Amniotic epithelial cell (primary cell): ENCODE results near the gene CACNB3.
A peak's percentile ranks its signal among the peaks of the same experiment; 100 is the strongest.
"Not testable (repeated sequence)": the region's sequence is repeated elsewhere in the genome, so short reads cannot be mapped to it uniquely, and the experiment has no call there.

Source experiments
- DNase-seq: peaks from one replicate; pipeline ENCODE4 v3.0.0-alpha.2; 2010; ENCODE audit warnings: low read depth

The CACNB3 gene

DNA sequence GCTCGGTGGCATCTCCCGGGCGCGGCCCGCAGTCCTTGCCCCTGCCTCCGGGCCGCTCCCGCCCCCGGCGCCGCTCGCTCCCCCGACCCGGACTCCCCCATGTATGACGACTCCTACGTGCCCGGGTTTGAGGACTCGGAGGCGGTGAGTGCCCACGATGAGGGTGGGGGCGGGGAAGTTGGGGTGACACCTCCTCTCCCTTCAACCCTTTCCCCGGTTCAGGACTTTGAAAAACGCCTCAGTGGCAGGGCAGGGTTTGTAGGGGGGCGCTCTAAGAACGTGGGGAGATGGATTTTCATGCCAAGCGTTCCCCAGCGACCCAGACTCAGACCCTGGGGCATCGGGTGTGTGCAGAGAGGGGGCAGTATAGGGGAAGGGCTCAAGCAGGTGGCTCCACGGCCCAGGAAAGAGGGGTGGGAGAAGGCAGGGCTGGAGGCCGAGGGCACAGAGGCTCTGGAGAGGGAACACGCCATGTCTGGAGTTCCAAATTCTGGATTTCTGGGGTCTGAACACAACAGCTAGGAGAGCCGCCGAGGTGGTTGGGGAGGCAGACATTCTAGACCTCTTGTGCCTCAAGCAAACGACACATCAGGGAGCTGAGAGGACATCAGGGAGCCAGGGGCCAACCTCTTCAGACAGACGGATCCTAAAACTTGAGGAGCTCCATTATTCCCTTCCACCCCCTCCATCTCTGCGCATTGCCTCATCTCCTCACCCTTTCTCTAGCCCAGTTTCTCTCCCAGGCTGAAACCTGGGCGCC, 715 bp downstream of the CACNB3 start:
- peak; percentile 27 for DNase-seq

GRCh38 chr12:48819986-48820725, 1.9 kb downstream of the CACNB3 start:
- no peak for DNase-seq

GRCh38 chr12:48822139-48822538, 3.8 kb downstream of the CACNB3 start:
- DNase-seq = no peak

DNA sequence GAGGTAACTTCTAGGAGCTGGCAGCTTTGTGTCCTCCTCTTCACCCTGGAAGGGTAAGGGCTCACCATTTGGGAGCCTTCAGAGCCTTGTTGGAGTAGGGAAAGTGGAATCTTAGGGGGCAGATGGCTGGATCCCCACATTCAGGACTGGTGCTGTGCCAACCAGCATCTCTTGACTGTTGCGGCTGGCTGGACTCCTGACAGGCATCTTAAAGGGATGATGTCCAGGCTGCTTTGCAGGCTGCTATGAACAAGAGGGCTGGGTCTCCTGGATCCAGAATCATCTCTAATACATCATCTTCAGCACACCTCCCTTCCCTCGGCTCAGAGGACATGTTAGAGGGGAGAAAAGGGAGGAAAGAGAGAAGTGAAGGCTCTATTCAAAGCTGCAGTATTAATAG, 4.4 kb downstream of the CACNB3 start:
- no peak for DNase-seq

- no peak for DNase-seq
Observed at GRCh38 chr12:48823281-48823680, 5.0 kb downstream of the CACNB3 start.

GRCh38 chr12:48824112-48824511, 5.8 kb downstream of the CACNB3 start:
- DNase-seq = no peak

GRCh38 chr12:48824905-48825304, 6.6 kb downstream of the CACNB3 start:
- DNase-seq = no peak

DNA sequence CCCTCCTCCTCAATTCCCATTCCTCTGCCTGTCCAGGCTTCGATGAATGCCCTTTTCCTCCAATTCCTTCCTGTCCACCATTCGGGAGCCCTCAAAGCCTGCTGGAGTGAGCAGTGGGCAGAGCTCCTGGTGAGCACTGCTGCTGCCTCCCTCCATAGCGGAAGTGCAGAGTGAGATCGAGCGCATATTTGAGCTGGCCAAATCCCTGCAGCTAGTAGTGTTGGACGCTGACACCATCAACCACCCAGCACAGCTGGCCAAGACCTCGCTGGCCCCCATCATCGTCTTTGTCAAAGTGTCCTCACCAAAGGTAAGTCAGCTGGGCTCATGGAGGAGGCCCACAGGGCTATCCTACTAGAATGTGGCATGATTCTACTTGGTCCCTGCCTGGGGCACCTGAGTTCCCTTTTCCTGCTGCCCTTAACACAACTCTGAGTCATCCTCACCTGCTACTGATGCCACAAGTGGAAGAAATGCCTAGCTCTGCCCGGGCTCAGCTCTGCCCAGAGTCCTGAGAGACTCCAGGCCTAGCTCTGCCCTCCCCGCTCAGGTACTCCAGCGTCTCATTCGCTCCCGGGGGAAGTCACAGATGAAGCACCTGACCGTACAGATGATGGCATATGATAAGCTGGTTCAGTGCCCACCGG, 8.0 kb downstream of the CACNB3 start:
- DNase-seq = no peak

- DNase-seq = no peak
Observed at GRCh38 chr12:48827026-48827425, 8.7 kb downstream of the CACNB3 start.

DNA sequence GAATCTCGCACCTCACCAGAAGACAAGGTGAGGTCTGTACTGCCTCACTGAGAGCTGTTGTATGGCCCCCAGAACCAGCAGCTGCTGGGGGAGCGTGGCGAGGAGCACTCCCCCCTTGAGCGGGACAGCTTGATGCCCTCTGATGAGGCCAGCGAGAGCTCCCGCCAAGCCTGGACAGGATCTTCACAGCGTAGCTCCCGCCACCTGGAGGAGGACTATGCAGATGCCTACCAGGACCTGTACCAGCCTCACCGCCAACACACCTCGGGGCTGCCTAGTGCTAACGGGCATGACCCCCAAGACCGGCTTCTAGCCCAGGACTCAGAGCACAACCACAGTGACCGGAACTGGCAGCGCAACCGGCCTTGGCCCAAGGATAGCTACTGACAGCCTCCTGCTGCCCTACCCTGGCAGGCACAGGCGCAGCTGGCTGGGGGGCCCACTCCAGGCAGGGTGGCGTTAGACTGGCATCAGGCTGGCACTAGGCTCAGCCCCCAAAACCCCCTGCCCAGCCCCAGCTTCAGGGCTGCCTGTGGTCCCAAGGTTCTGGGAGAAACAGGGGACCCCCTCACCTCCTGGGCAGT, 9.3 kb downstream of the CACNB3 start:
- DNase-seq = no peak

GRCh38 chr12:48828293-48828692, 10.0 kb downstream of the CACNB3 start:
- no peak for DNase-seq

DNA sequence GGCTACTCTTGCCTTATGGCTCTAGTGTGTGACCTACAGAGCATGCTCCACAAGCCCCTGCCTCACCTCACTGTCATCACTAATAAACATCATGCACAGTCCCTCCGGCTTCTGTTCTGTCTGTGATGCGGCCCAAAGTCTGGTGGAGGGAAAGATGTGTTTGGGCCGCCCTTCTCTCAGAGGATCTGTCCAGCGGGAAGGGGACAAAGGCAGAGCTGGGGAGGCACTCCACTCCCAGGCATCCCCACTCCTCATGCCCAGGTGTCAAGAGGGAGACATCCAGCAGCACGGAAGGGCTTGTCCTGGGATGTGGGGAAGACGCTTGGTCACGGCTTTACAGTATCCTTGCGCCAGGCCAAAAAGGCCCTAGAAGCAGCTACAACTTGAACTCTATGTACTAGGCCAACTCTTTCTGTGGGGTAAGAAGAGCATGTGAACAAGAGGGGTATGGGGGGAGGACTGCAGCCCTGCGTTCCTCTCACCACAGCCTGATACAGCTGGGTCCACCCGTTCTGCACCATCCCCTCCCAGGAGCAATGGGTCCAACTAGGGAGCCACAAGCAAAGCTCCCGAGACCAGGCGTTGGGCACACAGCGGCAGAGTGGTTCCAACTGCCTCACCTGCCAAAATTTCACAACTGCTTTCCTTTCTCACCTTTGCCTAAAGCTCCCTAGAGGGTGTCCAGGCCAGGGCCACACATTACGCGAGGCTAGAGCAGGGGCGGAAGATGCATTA, 10.7 kb downstream of the CACNB3 start:
- no peak for DNase-seq

DNA sequence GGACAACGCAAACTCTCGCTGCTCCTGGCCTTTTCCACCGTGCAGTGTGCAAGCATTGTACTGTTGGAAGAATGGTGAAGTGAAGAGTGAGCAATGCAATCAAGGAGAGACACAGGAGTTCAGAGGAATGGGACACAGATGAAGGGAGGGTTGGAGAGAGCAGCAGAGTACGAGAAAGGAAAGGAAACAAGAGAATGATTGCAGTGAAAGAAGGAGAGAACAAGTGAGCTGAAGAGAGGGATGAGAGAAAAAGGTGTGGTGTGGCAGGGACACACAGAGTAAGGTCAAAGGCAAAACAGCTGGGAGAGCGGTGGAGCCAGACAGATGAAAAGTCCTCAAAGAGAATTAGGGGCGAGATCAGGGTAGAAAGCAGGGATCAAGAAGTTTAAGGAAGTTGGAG, 13.0 kb downstream of the CACNB3 start:
- DNase-seq = no peak

- DNase-seq = no peak
Observed at GRCh38 chr12:48832321-48833060, 14.2 kb downstream of the CACNB3 start.

DNA sequence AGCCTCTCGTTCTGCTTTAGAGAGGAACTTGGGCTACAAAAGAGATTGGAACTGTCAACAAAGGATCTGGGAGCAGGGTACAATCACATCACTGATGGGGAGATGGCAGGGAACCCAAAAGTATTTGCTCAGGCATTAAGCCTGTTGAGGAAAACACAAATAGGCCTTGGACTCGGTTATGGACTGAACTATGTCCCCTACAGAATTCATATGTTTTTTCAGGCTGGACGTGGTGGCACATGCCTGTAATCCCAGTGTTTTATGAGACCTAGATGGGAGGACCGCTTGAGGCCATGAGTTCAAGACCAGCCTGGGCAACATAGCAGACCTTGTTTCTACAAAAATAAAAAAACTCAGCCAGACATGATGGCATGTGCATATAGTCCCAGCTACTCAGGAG, 19.8 kb downstream of the CACNB3 start:
- no peak for DNase-seq

GRCh38 chr12:48842021-48842420, 23.7 kb downstream of the CACNB3 start:
- DNase-seq = not testable (repeated sequence)

DNA sequence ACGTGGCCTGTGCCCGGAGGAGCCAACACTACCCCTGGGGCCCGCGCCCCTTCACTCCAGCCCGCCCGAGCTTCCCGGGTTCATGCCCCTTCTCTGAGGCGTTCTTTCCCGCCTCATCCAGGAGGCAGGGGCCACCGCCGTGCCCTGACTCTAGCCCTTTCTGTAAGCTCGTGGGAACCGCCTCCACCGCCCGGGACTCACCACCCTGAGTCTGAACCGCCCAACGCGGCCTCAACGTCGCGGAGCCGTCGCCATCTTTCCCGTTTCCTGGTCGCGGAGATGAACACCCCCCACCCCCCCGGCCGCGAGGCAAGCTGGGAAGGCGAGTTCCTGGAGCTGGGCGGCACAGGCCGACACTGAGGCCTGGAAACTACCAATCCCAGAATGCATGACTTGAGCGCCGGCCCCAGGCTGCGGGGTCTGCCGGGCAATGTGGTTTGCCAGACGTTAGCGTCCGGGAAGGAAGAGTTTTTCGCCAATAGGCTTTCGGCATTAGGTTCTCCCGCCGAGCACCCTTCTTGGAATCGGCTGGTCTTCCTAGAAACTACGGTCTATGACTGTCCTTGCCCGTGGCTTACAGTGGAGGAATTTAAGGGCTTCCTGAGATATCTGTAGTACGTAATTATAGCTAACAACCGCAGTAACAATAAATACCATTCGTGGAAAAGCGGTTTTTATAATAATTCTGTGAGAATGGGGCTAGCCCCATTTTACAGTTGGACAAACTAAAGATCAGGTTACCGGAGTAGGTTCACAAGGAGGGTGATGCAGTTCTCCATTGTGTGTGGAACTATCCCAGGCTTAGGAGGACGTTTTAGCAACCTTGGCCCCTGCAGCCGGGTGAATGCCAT, 33.8 kb downstream of the CACNB3 start, which contains the start of gene DDX23:
TSS of gene DDX23 (minus strand) at position 281 of the 851 bp plus-strand sequence. CDS start 6,381 bp downstream, outside the sequence.
- DNase-seq = peak; percentile 96

GRCh38 chr12:48852734-48853688, 34.7 kb downstream of the CACNB3 start:
- peak; percentile 83 for DNase-seq

DNA sequence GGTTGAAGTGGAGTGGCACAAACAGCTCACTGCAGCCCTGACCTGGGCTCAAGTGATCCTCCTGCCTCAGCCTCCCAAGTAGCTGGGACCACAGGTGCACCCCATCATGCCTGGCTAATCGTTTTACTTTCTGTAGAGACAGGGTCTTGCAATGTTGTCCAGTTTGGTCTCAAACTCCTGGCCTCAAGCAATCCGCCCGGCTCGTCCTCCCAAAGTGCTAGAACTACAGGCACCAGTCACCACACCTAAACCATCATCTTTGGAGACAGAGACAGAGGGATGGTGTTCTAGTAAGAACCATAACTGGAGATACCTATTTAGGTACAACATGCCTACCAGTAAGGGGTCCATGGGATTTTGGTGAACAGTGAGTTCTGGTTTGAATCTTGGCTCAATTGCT, 36.2 kb downstream of the CACNB3 start:
- no peak for DNase-seq
